HL-60 (cell line): ENCODE results near the gene SORCS1.

ENCODE experiments used
- CTCF ChIP-seq: IDR thresholded peaks from one replicate; pipeline ENCODE4 v1.5.1; 2011; ENCODE audit warnings: low read length, control low read depth, inconsistent platforms; ENCODE audit not compliant: insufficient read depth
- POLR2AphosphoS5 ChIP-seq: IDR thresholded peaks from 2 replicates; pipeline ENCODE4 v1.6.1; 2012; ENCODE audit warnings: low read depth
- REST ChIP-seq: IDR thresholded peaks from 2 replicates; pipeline ENCODE4 v1.6.1; 2012; ENCODE audit warnings: low read depth; ENCODE audit not compliant: insufficient replicate concordance
- SPI1 ChIP-seq: IDR thresholded peaks from 2 replicates; pipeline ENCODE4 v1.6.1; 2012; ENCODE audit warnings: low read depth, mild to moderate bottlenecking, borderline replicate concordance

- TF ChIP-seq CTCF (no peak), REST (no peak), POLR2AphosphoS5 (no peak), SPI1 (no peak)
Observed at GRCh38 chr10:106625751-106626150, 538.8 kb downstream of the SORCS1 start.
